IMR-90 (cell line): ENCODE results near the gene PRIMA1. TPM values are rescaled to one million over a fixed set of nuclear protein-coding genes. Genes with fewer than 3 reads are reported as not detected.

Experiments
- ATAC-seq: fragments of 200-7000 bp; cut with Tn5 transposase; 2 replicates; pipeline ENCODE4 v1.9.1; 2020; ENCODE audit warnings: low read depth, mild to moderate bottlenecking, moderate library complexity
- BruUV-seq: library from RNA; stranded (reverse); fragments of 400-500 nt; replicated peaks from 2 replicates; lab custom pipeline; 2021; lab: Mats Ljungman, UMichigan
- CTCF ChIA-PET: fragments of 300-600 bp; formaldehyde crosslinking; extraction: SDS; loops from one replicate; lab custom pipeline; 2021; ENCODE audit warnings: antibody characterized with exemption; lab: Yijun Ruan, JAX
- POLR2A ChIA-PET: fragments of 300-600 bp; sonication (Branson Sonifier 250); formaldehyde crosslinking; loops from one replicate; lab custom pipeline; 2022; ENCODE audit warnings: antibody characterized with exemption; ENCODE audit not compliant: unreplicated experiment; lab: Charles Lee
- DNase-seq: peaks from one replicate; pipeline ENCODE4 v3.0.0; 2013
- H2AFZ ChIP-seq: replicated peaks from 2 replicates; pipeline ENCODE3; 2013; ENCODE audit warnings: low read length, mild to moderate bottlenecking; ENCODE audit not compliant: poor library complexity
- H2AK5ac ChIP-seq: 2 replicates; pipeline ENCODE4 v1.6.1; 2013; ENCODE audit warnings: low read depth, low read length, inconsistent platforms
- H2AK9ac ChIP-seq: replicated peaks from 2 replicates; pipeline ENCODE3; 2013; ENCODE audit warnings: mild to moderate bottlenecking, low read depth, low read length, moderate library complexity; ENCODE audit not compliant: poor library complexity
- H2BK120ac ChIP-seq: 2 replicates; pipeline ENCODE4 v1.6.1; 2013; ENCODE audit warnings: low read depth, low read length, inconsistent platforms
- H2BK15ac ChIP-seq: 3 replicates; pipeline ENCODE4 v1.6.1; 2013; ENCODE audit warnings: low read depth, low read length, inconsistent platforms
- H2BK20ac ChIP-seq: 2 replicates; pipeline ENCODE4 v1.6.1; 2013; ENCODE audit warnings: low read depth, mild to moderate bottlenecking, inconsistent platforms, low read length, moderate library complexity
- H2BK5ac ChIP-seq: 2 replicates; pipeline ENCODE4 v1.6.1; 2013; ENCODE audit warnings: mild to moderate bottlenecking, low read depth, low read length, inconsistent platforms; ENCODE audit not compliant: poor library complexity, severe bottlenecking
- H3K14ac ChIP-seq: replicated peaks from 2 replicates; pipeline ENCODE4 v1.6.1; 2013; ENCODE audit warnings: low read depth, low read length, inconsistent platforms
- H3K18ac ChIP-seq: 2 replicates; pipeline ENCODE4 v1.6.1; 2013; ENCODE audit warnings: low read depth, low read length, control low read depth
- H3K23ac ChIP-seq: 2 replicates; pipeline ENCODE4 v1.6.1; 2013; ENCODE audit warnings: low read depth, low read length, inconsistent platforms
- H3K27ac ChIP-seq: 2 replicates; pipeline ENCODE4 v1.5.1; 2013; ENCODE audit warnings: mild to moderate bottlenecking, control low read depth, low read length; ENCODE audit not compliant: insufficient read depth
- H3K27me3 ChIP-seq: 2 replicates; pipeline ENCODE4 v1.6.1; 2013; ENCODE audit warnings: low read length; ENCODE audit not compliant: control insufficient read depth, insufficient read depth
- H3K36me3 ChIP-seq: 2 replicates; pipeline ENCODE4 v1.6.1; 2013; ENCODE audit warnings: low read length, mixed read lengths; ENCODE audit not compliant: control insufficient read depth, insufficient read depth
- H3K4ac ChIP-seq: 2 replicates; pipeline ENCODE4 v1.6.1; 2013; ENCODE audit warnings: low read depth, low read length, inconsistent platforms
- H3K4me1 ChIP-seq: 2 replicates; pipeline ENCODE4 v1.6.1; 2013; ENCODE audit warnings: low read length, mixed read lengths; ENCODE audit not compliant: control insufficient read depth, insufficient read depth
- H3K4me2 ChIP-seq: 2 replicates; pipeline ENCODE4 v1.6.1; 2013; ENCODE audit warnings: low read depth, mild to moderate bottlenecking, control low read depth, low read length, moderate library complexity
- H3K4me3 ChIP-seq: 2 replicates; pipeline ENCODE4 v1.5.1; 2013; ENCODE audit warnings: low read depth, mild to moderate bottlenecking, control low read depth, low read length, moderate library complexity; ENCODE audit not compliant: insufficient read depth
- H3K56ac ChIP-seq: 2 replicates; pipeline ENCODE4 v1.6.1; 2013; ENCODE audit warnings: low read length, inconsistent platforms; ENCODE audit not compliant: insufficient read depth; ENCODE audit errors: extremely low read depth
- H3K79me1 ChIP-seq, 2 experiments: 2 replicates each; pipeline ENCODE4 v1.6.1; 2013; ENCODE audit warnings: low read length in 2 of 2, inconsistent platforms in 1 of 2, low read depth in 1 of 2
- H3K9ac ChIP-seq: 2 replicates; pipeline ENCODE4 v1.6.1; 2013; ENCODE audit warnings: low read depth, low read length, control low read depth
- H3K9me1 ChIP-seq: 2 replicates; pipeline ENCODE4 v1.6.1; 2013; ENCODE audit warnings: low read length, inconsistent platforms; ENCODE audit not compliant: insufficient read depth
- H3K9me3 ChIP-seq: 2 replicates; pipeline ENCODE4 v1.6.1; 2013; ENCODE audit warnings: low read length; ENCODE audit not compliant: control insufficient read depth, insufficient read depth
- H4K20me1 ChIP-seq: 2 replicates; pipeline ENCODE4 v1.6.1; 2013; ENCODE audit warnings: low read length, inconsistent platforms; ENCODE audit not compliant: insufficient read depth
- H4K5ac ChIP-seq: 2 replicates; pipeline ENCODE4 v1.6.1; 2013; ENCODE audit warnings: mild to moderate bottlenecking, low read depth, low read length, control low read depth
- H4K8ac ChIP-seq, 2 experiments: 2 replicates each; pipeline ENCODE4 v1.6.1; 2013; ENCODE audit warnings: low read depth in 2 of 2, low read length in 2 of 2, control low read depth in 1 of 2, inconsistent platforms in 1 of 2
- H4K91ac ChIP-seq: 2 replicates; pipeline ENCODE4 v1.6.1; 2013; ENCODE audit warnings: low read depth, low read length, inconsistent platforms; ENCODE audit not compliant: insufficient read depth
- BHLHE40 ChIP-seq: fragments of 150-350 bp; IDR thresholded peaks from 2 replicates; pipeline ENCODE4 v1.6.1; 2016; ENCODE audit warnings: mild to moderate bottlenecking, low read depth, low read length
- CEBPB ChIP-seq: IDR thresholded peaks from 2 replicates; pipeline ENCODE4 v1.6.1; 2012; ENCODE audit warnings: low read depth, low read length, improper control_type of control experiment
- CHD1 ChIP-seq: IDR thresholded peaks from 2 replicates; pipeline ENCODE4 v1.6.1; 2012; ENCODE audit warnings: low read depth, low read length, improper control_type of control experiment
- FOS ChIP-seq: fragments of 150-350 bp; IDR thresholded peaks from 2 replicates; pipeline ENCODE4 v1.6.1; 2016; ENCODE audit warnings: low read depth, low read length
- MAFK ChIP-seq: IDR thresholded peaks from 2 replicates; pipeline ENCODE4 v1.6.1; 2012; ENCODE audit warnings: low read depth, low read length, improper control_type of control experiment
- MAZ ChIP-seq: IDR thresholded peaks from 2 replicates; pipeline ENCODE4 v1.6.1; 2012; ENCODE audit warnings: low read depth, mild to moderate bottlenecking, low read length, improper control_type of control experiment, moderate library complexity, borderline replicate concordance
- NFE2L2 ChIP-seq: fragments of 150-350 bp; IDR thresholded peaks from 2 replicates; pipeline ENCODE4 v1.6.1; 2016; ENCODE audit warnings: low read depth, mild to moderate bottlenecking, low read length
- RCOR1 ChIP-seq: IDR thresholded peaks from 2 replicates; pipeline ENCODE4 v1.6.1; 2012; ENCODE audit warnings: mild to moderate bottlenecking, low read length, improper control_type of control experiment; ENCODE audit not compliant: insufficient replicate concordance
- RFX5 ChIP-seq: IDR thresholded peaks from 2 replicates; pipeline ENCODE4 v1.8.0; 2012; ENCODE audit warnings: low read depth, mild to moderate bottlenecking, low read length, moderate library complexity
- SMC3 ChIP-seq: fragments of 150-350 bp; IDR thresholded peaks from 2 replicates; pipeline ENCODE4 v1.6.1; 2016; ENCODE audit warnings: low read depth, mild to moderate bottlenecking, antibody characterized with exemption, low read length, moderate library complexity
- WGBS, 2 experiments: methylation state at CpG; one replicate each; pipeline versions ENCODE4 v1.1.5 to v1.1.7; 2013; ENCODE audit warnings: missing lambda C conversion rate in 2 of 2; ENCODE audit not compliant: insufficient read length in 1 of 2; ENCODE audit errors: extremely low coverage in 2 of 2; 5-methylcytosine and 5-hydroxymethylcytosine counted together
- dilution Hi-C: fragments of 300-500 bp; cut with HindIII; formaldehyde crosslinking; loops from one replicate; pipeline ENCODE4 v1.14.3; 2018; ENCODE audit warnings: low sequenced_read_pairs; ENCODE audit not compliant: unreplicated experiment
- in situ Hi-C: fragments of 300-500 bp; cut with MboI; formaldehyde crosslinking; loops from 3 replicates; pipeline ENCODE4 v1.14.3; 2019; ENCODE audit warnings: low sequenced_read_pairs, inconsistent platforms, mixed read lengths
- intact Hi-C: fragments of 100-400 bp; cut with micrococcal nuclease; formaldehyde crosslinking; loops from 2 replicates; pipeline ENCODE4 v1.10.0; 2022
- polyA plus RNA-seq, 3 experiments: library from polyadenylated mRNA; depleted of rRNA; stranded (reverse); fragments of >200 nt; gene quantifications; 2 replicates each; pipeline ENCODE4 v1.2.3, GENCODE V29; 2012; ENCODE audit warnings: low replicate concordance in 1 of 3
- total RNA-seq: library from RNA; depleted of rRNA; stranded (reverse); fragments of >200 nt; gene quantifications from 2 replicates; pipeline ENCODE4 v1.2.3, GENCODE V29; 2012
- TF ChIP-seq, protein P1 (sequence below): conservative IDR thresholded peaks from 2 replicates; pipeline ENCODE4 v1.5.1; 2012; ENCODE audit warnings: mild to moderate bottlenecking, low read depth, low read length, improper control_type of control experiment

Gene PRIMA1
- total and polyA plus RNA-seq, 2 of the 4 experiments (the other 2 are of a cell fraction): not detected

DNA sequence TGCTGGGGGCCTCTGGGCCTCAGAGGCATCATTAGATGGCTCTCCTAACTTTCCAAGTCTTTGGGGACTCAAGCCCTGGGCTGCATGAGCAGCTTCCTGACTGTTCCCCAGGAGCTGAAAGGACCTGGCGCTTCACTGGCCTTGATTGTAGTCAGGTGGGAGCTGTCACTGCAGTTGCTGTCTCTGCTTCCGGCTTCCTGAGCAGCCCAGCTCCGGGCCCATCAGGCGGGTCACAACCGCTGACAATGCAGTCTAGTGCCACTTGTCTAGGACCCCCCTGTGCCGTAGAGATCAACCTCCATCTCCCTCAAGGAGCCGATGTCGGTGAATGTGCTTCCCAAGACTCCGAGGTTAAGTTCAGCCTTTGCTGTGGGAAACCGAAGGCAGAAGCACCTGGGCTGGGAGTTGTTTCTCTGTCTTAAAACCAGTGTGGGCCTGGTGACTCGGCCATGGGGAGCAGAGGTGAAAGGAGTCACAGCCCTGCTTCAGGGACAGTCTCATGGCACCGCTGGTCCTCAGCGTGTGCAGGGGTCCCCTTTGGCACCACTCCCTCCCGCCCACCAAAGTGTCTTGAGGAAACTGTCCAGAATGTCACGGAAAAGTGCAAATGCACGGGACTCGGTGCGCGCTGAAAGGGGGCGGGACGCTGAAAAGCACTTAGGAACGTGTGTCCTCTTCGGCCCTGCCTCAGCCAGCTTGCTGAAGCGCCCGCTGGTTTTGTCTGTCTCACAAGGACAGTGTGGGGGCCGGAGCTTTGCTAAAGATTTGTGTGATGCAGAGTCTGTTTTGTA lies 44.8 kb downstream of the PRIMA1 start:
- Histone ChIP-seq H3K56ac (no peak overlapping the region), H3K27me3 (no peaks in the 10 kb centered on the region), H2BK5ac (no peak overlapping the region), H3K4ac (no peak overlapping the region), H2AK5ac (no peak overlapping the region), H3K14ac (no peak overlapping the region), H3K9me1 (no peaks in the 10 kb centered on the region), H2AFZ (peak overlapping the region; percentile 32), H3K23ac (no peak overlapping the region), H2AK9ac (no peak overlapping the region), H2BK120ac (no peak overlapping the region), H2BK15ac (no peak overlapping the region), H3K27ac (no peak overlapping the region), H3K79me1 (no peaks in the 10 kb centered on the region), H3K4me1 (no peaks in the 10 kb centered on the region), H4K20me1 (no peaks in the 10 kb centered on the region), H4K8ac (no peak overlapping the region), H2BK20ac (no peak overlapping the region), H3K4me3 (no peak overlapping the region), H3K4me2 (no peak overlapping the region), H3K9ac (no peak overlapping the region), H4K5ac (no peak overlapping the region), H4K91ac (no peak overlapping the region), H3K9me3 (peaks cover 6% of the 10 kb centered on the region), H3K18ac (no peak overlapping the region), H3K36me3 (no peaks in the 10 kb centered on the region)
- CTCF ChIA-PET: no interaction called here
- TF ChIP-seq MAFK (no peak), CEBPB (no peak), RFX5 (no peak), BHLHE40 (no peak), NFE2L2 (no peak), FOS (no peak), SMC3 (no peak), RCOR1 (no peak), CHD1 (no peak), MAZ (no peak)
- TF ChIP-seq, protein P1, sequence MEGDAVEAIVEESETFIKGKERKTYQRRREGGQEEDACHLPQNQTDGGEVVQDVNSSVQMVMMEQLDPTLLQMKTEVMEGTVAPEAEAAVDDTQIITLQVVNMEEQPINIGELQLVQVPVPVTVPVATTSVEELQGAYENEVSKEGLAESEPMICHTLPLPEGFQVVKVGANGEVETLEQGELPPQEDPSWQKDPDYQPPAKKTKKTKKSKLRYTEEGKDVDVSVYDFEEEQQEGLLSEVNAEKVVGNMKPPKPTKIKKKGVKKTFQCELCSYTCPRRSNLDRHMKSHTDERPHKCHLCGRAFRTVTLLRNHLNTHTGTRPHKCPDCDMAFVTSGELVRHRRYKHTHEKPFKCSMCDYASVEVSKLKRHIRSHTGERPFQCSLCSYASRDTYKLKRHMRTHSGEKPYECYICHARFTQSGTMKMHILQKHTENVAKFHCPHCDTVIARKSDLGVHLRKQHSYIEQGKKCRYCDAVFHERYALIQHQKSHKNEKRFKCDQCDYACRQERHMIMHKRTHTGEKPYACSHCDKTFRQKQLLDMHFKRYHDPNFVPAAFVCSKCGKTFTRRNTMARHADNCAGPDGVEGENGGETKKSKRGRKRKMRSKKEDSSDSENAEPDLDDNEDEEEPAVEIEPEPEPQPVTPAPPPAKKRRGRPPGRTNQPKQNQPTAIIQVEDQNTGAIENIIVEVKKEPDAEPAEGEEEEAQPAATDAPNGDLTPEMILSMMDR: no peak
- dilution Hi-C loops: no loop called here
- WGBS, 2 experiments: 84% methylated on average over 13 of the region's 26 CpGs; no CpG with 5 or more reads in 1 of the 2 experiments
- in situ Hi-C loops: no loop called here
- BruUV-seq: no TSS peak
- POLR2A ChIA-PET: no interaction called here
- no peak for ATAC-seq
- intact Hi-C loops: no loop called here
- no peak for DNase-seq
